HG03095 (cell line): ENCODE measurements around the gene ZNF205.
"Not testable (repeated sequence)": the region's sequence is repeated elsewhere in the genome, so short reads cannot be mapped to it uniquely, and the experiment has no call there.

ENCODE experiments used
- ATAC-seq: cut with Tn5 transposase; IDR thresholded peaks from one replicate; pipeline ENCODE4 v1.9.1; 2021; ENCODE audit warnings: moderate library complexity; ENCODE audit not compliant: unreplicated experiment

The ZNF205 gene

DNA sequence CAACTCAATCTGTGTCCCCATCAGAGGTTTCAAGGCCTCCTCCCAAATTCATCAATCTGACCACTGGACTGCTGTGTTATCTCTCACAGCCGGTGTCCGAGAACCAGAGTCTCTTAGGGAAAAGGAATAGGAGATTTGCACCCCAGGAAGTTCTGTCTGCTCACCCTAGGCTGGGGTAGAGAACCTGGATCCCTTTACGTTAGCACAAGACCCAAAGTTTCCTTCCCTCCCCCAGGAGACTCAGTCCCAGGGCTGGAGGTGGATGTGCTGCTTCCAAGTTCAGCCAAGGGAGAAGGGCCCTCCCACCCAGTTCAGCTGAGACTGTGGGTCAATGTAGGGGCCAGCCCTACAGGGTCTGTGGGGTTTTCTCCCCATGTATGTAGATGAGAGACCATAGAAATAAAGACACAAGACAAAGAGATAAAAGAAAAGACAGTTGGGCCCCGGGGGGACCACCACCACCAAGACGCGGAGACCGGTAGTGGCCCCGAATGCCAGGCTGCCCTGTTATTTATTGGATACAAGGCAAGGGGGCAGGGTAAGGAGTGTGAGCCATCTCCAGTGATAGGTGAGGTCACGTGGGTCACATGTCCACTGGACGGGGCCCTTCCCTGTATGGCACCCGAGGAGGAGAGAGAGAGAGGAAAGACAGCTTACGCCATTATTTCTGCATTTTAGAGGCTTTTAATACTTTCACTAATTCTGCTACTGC is 52.9 kb downstream of the ZNF205 start:
- no peak for ATAC-seq

DNA sequence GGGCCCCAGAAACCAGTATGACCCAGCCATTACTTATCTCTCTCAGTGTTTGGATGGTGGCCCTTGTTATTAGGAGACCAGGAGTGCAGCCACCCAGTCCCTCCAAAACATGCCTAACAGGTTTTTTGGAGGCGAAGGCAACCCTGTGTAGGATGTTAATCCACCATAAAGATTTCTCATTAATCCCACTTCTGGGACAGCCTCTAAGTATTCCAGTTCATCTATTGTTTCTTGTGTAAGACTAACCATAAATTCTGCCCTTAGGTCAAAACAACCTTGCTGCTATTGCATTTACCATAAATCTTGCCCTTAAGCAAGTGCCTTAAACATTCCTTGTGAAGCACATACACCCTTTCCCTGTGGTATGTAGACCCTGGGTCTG is 54.1 kb downstream of the ZNF205 start:
- ATAC-seq, result no peak

DNA sequence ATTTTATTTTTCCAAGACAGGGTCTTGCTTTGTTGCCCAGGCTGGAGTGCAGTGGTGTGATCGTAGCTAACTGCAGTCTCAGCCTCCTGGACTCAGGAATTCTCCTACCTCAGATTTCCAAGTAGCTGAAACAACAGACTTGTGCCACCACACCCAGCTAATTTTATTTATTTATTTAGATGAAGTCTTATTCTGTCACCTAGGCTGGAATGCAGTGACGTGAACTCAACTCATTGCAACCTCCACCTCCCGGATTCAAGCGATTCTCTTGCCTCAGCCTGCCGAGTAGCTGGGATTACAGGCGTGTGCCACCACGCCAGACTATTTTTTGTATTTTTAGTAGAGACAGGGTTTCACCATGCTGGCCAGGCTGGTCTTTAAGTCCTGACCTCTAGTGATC is 56.3 kb downstream of the ZNF205 start:
- not testable (repeated sequence) for ATAC-seq
